ENCODE measurements around the gene CHN2.

The CHN2 gene

DNA sequence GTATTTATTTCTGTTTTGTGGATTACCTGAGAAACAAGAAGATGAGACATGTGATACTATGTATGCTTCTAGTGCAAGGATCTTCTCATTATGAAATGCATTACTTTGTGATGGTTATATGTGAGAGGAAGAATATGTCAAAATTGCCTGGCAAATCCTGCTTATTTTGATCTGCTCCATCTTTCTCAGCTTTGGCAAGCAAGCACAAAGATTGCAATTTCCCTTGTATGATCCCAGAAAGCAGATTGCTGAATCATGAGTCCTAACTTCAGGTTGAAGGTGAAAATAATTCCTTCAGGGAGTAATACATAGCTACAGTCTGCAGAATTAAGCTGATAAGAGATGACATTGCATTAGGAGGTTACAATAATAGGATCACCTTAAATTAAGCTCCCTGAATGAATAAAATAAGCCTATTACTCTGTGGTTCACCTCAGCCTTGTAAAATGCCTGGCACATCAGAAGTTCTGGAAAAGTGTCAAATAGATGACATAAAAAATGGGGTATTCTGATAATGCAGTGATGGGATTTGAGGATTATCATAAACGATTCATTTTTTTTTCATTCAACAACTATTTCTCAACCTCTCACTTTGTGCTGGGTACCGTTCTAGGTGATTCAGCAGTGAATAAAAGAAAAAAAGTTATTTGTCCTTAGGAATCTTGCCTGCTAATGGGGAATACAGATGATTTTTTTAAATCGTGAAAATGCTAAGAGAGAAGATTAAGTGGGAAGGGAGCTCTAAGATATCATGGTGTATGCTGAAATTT lies 120.7 kb downstream of the CHN2 start:
- no peak overlapping the region for H3K27ac ChIP-seq
- TF ChIP-seq, protein P1, sequence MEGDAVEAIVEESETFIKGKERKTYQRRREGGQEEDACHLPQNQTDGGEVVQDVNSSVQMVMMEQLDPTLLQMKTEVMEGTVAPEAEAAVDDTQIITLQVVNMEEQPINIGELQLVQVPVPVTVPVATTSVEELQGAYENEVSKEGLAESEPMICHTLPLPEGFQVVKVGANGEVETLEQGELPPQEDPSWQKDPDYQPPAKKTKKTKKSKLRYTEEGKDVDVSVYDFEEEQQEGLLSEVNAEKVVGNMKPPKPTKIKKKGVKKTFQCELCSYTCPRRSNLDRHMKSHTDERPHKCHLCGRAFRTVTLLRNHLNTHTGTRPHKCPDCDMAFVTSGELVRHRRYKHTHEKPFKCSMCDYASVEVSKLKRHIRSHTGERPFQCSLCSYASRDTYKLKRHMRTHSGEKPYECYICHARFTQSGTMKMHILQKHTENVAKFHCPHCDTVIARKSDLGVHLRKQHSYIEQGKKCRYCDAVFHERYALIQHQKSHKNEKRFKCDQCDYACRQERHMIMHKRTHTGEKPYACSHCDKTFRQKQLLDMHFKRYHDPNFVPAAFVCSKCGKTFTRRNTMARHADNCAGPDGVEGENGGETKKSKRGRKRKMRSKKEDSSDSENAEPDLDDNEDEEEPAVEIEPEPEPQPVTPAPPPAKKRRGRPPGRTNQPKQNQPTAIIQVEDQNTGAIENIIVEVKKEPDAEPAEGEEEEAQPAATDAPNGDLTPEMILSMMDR (conservative IDR thresholded peaks at IDR 0.05), result no peak

DNA sequence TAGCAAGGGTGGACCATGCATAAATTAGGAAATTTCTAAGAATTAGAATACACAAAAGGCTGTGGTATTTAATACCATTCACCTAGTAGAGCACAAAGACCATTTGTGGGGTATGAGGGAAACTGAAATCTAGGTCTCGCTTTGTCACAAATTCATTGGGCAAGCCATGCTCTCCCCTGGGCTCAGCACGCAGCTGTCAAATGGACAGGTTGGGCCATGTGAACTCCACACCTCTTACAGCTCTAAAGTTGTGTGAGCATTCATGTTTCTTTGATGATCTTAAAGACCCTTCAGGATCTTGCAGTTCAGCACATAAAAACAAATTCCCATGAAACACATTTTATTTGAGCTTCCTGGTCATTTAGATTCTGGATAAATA lies 121.3 kb downstream of the CHN2 start:
- no peak overlapping the region for H3K27ac ChIP-seq

DNA sequence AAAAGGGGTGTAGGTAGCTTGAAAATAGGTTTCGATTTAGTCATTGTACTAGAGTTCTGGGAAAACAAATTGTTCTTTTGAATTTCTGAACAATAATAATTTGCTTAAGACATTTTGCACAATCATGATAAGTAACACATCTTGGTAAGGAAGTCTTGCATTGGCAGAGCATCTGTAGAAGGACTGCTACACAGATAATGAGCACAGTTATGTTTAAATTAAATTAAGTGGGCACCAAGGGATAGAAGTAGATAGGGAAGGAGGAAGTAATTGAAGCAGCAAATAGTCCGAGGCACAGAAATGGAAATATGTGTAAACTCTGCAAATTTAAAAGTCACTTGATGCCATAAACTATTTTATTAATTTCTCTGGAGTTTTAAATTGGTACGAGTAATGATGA lies 122.4 kb downstream of the CHN2 start:
- TF ChIP-seq, protein P1 (conservative IDR thresholded peaks at IDR 0.05), result no peak
- H3K27ac ChIP-seq, result peak overlapping the region; percentile 88; the same call in 1 of the 2 replicates

More for the DNA sequence above, 121.3 kb downstream of the CHN2 start:
- TF ChIP-seq, protein P1 (conservative IDR thresholded peaks at IDR 0.05), result no peak

DNA sequence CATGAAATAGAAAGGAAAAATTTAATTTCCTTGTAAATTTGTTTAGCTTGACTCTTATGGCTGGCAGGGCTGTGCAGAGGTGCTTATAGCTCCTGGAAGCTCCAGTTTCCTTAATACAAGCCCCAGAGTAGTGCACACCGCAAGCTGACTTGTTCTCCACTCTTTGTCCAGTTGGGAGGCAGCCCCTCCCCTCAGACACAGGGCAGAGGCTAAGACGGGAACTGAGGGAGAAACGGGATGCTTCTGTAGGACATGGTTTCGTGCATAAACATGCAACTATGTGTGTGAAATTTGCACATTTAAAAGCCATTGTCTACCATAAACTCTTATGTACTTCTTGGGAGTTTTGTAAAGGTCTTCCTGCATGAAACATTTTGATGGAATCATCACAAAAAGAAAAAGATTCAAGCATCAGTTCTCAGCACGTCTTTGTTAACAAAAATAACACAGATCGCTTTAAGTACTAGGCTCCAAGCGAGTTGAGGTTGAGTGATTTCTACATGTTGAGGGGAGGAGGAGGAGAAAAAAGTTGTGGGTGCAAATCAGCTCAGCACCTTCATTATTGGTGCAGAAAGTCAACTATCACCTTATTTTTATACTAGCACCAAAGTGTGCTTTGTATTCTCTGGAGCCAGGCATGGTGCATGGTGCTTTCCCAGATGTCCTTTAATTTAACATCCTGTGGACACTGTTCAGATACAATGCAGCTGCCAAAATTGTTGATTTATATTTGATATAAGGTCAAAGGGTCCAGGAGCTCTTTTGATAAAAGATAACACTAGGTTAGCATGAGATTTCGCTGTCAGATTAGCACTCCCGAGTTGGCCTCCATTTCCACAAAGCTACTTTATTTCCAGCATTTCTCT lies 124.5 kb downstream of the CHN2 start:
- peak overlapping the region; percentile 88 for H3K27ac ChIP-seq
- TF ChIP-seq, protein P1 (conservative IDR thresholded peaks at IDR 0.05), result no peak

DNA sequence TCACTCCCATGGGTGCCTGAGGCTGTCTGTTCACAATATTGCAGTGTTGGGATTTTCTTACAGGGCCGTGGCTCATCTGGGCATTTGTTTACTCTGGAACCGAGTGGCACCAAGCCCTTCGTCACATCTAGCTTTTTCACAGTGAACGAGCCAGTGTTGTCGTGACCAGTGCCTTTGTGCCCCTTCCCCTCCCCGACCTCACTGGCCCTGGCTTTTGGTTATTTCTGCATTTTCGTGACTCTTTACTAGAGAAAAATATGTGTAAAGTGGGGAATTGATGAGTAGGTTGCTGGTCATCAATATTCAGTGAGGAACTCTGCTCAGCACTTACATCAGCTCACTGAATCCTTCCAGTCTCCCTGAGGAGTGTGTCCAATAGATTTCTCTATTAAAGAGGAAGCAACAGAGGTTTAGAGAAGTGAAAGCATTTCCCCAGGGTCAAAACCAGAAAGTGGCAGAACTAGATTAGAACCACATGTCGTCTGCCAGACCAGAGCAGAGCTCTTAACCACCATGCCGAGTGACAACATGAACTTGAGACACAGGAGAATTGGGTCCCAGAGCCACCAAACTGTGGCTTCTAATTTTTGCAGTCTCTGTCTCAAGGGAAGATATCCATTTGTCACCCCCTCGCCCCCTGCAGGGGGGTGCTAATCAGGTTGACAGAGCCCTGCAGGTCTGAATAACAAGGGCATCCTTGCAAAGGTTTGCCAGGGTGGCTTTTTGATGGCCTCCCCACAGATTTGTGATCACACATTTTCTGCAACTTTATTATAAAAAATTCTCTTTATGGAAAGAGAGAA lies 125.3 kb downstream of the CHN2 start:
- peak overlapping the region; percentile 88 for H3K27ac ChIP-seq
- TF ChIP-seq, protein P1 (conservative IDR thresholded peaks at IDR 0.05), result no peak

DNA sequence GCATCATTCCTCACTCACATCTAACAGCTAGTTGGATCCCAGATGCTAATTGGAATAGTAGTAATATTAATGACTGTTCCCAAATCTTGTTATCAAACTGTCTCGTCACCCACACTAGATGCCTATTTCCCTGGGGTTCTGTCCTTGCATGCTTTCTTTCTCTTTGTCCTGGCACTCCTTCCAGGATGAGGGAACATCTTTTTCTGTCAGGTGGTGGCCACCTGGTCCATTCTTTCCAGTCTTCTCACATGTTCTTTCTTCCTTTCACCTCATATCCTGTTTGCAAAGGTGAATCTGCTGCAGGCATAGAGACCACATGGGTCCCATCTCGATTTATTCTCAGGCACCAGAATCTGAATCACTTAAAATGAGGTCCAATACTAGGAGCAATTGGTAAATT lies 126.0 kb downstream of the CHN2 start:
- peak overlapping the region; percentile 88 for H3K27ac ChIP-seq
- TF ChIP-seq, protein P1 (conservative IDR thresholded peaks at IDR 0.05), result no peak

All from VCaP (cell line).